Activated T-helper 2 cell treated with anti-CD3 and anti-CD28 coated beads, Interferon-gamma antibody, Interleukin-2, Interleukin-4, amounts not matched to agents 10 μg/mL and 5 μg/mL and 100 μg/mL, durations not matched to agents 14 hours and 24 hours and 36 hours (primary cell): ENCODE data around the gene RBFOX1. TPM values are rescaled to one million over a fixed set of nuclear protein-coding genes. Genes with fewer than 3 reads are reported as not detected.

Experiments
- DNase-seq: peaks from one replicate; pipeline ENCODE4 v3.0.0; 2021; ENCODE audit warnings: low spot score
- H3K27ac Mint-ChIP-seq: one replicate; pipeline ENCODE4 v1.8.0; 2021; ENCODE audit warnings: mixed read lengths
- H3K27me3 Mint-ChIP-seq: one replicate; pipeline ENCODE4 v1.8.0; 2021; ENCODE audit warnings: low read depth, mixed read lengths
- H3K36me3 Mint-ChIP-seq: one replicate; pipeline ENCODE4 v1.8.0; 2021; ENCODE audit warnings: low read depth, mixed read lengths
- H3K4me1 Mint-ChIP-seq: one replicate; pipeline ENCODE4 v1.8.0; 2021; ENCODE audit warnings: low read depth, mixed read lengths
- H3K4me3 Mint-ChIP-seq: one replicate; pipeline ENCODE4 v1.8.0; 2021; ENCODE audit warnings: low read depth, mild to moderate bottlenecking, moderate library complexity, mixed read lengths
- H3K9me3 Mint-ChIP-seq: one replicate; pipeline ENCODE4 v1.8.0; 2021; ENCODE audit warnings: mixed read lengths
- intact Hi-C: fragments of 100-400 bp; cut with micrococcal nuclease; formaldehyde crosslinking; loops from one replicate; pipeline ENCODE4 v1.15.1; 2023
- total RNA-seq: library from RNA; stranded (reverse); gene quantifications from 2 replicates; pipeline ENCODE4 v1.2.3, GENCODE V29; 2022

Gene RBFOX1
- total RNA-seq, 1 donor from 2014 or later = not detected

DNA sequence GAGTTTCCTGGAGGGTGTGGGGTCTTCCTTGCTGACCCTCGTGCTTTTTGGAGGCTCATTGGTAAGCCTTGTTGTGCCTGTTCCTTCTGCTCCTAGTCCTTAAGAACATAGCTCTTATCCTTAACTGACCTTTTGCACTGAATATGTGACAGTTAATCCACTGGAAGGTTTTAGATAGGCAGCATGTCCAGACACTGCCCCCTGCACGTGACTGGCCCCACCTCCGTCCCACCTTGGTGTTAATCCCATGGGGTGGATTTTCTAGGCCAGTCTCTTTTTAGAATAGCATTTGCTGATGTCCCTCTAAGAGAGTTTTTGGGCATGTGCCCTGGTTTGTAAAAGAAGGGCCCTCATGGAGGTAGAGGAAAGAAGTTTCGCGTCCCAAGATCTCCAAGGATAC is 58.3 kb downstream of the RBFOX1 start:
- Mint-ChIP-seq H3K27ac (no peak overlapping the region), H3K27me3 (no peaks in the 10 kb centered on the region), H3K4me3 (no peak overlapping the region), H3K36me3 (no peaks in the 10 kb centered on the region), H3K9me3 (peaks cover 68% of the 10 kb centered on the region), H3K4me1 (no peaks in the 10 kb centered on the region)
- intact Hi-C loops = no loop called here
- DNase-seq = no peak

DNA sequence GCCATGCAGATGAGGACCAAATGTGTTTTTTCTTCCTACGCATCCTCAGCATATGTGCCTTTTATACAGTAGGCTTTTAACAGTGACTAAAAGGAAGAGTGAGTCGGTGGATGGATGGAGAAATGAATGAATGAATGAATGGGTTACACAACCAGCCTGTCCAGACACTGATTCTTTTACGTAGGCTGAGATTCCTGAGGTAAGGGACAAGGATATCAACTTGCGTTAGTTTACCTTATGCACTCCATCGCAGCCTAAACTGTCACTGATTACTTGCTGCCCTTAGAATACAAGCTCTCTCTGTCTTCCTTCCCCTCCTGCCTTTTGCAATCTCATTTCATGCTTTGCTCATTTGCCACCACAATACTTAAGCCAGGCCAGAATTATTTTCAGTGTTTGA is 59.0 kb downstream of the RBFOX1 start:
- H3K36me3 Mint-ChIP-seq = no peaks in the 10 kb centered on the region
- H3K27ac Mint-ChIP-seq = no peak overlapping the region
- peaks cover 63% of the 10 kb centered on the region for H3K9me3 Mint-ChIP-seq
- no peak for DNase-seq
- no peaks in the 10 kb centered on the region for H3K27me3 Mint-ChIP-seq
- no peak overlapping the region for H3K4me3 Mint-ChIP-seq
- H3K4me1 Mint-ChIP-seq = no peaks in the 10 kb centered on the region
- intact Hi-C loops = no loop called here

DNA sequence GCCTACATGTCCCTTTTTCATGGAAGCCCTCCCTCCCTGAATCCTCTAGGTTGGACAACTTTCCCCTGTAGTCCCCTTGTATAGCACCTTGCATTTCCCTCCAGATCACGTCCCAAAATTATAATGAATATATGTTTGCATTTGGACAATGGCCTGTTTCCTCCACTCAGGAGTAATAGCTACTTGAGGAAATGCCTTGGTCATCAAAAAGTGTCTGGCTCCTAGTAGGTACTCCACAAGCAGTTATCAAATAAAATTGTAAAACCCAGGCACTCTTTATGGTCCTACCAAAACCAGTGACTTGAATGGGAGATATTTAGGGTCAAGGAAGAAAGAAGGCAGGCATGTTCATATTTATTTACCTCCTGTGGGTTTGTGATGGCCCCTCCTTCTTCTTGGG is 59.6 kb downstream of the RBFOX1 start:
- DNase-seq = no peak
- intact Hi-C loops = no loop called here
- no peak overlapping the region for H3K27ac Mint-ChIP-seq
- H3K27me3 Mint-ChIP-seq = no peaks in the 10 kb centered on the region
- no peaks in the 10 kb centered on the region for H3K4me1 Mint-ChIP-seq
- H3K36me3 Mint-ChIP-seq = no peaks in the 10 kb centered on the region
- peaks cover 60% of the 10 kb centered on the region for H3K9me3 Mint-ChIP-seq
- H3K4me3 Mint-ChIP-seq = no peak overlapping the region

- intact Hi-C loops = no loop called here
- Mint-ChIP-seq H3K27ac (no peak overlapping the region), H3K36me3 (no peaks in the 10 kb centered on the region), H3K4me3 (no peak overlapping the region), H3K9me3 (peaks cover 45% of the 10 kb centered on the region), H3K4me1 (no peaks in the 10 kb centered on the region), H3K27me3 (no peaks in the 10 kb centered on the region)
- no peak for DNase-seq
These were observed 61.0 kb downstream of the RBFOX1 start for GRCh38 chr16:7393680-7394079.

DNA sequence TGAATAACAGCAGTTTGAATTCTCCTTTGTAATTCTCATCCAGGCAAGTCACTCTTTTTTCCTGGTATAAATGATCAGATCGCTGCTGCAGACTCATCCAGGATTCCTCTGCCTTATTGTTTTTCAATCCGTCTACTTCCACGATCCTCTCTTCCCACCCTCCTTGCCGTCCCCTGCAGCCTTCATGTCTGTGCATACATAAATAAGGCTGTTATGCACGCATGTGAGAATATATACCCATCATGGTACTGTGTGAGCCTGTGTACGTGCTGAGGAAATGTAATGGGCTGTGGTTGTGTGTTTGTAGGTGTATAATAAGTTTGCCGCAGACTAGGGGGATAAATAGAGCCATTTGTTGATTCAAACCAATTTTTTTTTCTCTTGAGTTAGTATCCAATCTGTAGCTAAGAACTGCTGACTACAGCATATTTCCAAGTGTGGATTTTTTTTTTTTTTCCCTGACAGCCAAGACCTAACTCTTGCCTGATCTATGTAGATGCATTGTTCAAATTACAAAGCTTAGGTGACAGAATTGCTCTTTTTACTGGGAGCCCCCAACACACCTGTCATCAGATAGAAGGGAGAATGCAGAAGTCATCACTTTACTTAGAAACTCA is 62.2 kb downstream of the RBFOX1 start:
- Mint-ChIP-seq H3K27ac (no peak overlapping the region), H3K27me3 (no peaks in the 10 kb centered on the region), H3K4me3 (no peak overlapping the region), H3K36me3 (no peaks in the 10 kb centered on the region), H3K9me3 (peaks cover 41% of the 10 kb centered on the region), H3K4me1 (no peaks in the 10 kb centered on the region)
- intact Hi-C loops = no loop called here
- DNase-seq = no peak

DNA sequence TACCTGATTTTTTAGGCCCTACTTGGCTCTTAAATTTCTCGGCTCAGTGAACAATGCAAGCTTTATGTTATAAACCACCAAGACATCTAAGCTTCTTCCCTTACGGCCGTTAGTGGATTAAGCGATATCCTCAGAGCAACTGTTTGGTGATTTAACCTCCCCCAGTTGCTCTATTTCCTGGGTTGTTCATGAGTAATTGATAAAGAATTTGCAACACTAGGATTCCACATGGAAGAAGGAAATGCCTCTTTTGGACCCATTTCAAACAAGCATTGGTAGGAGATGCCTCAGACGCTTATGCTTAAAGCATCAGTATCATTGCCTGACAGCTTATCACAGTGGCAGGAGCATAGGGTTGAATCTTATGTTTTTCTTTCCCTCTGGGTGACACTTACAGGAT is 65.3 kb downstream of the RBFOX1 start:
- no peak overlapping the region for H3K27ac Mint-ChIP-seq
- DNase-seq = no peak
- H3K27me3 Mint-ChIP-seq = no peaks in the 10 kb centered on the region
- no peak overlapping the region for H3K4me3 Mint-ChIP-seq
- intact Hi-C loops = no loop called here
- H3K36me3 Mint-ChIP-seq = no peaks in the 10 kb centered on the region
- H3K4me1 Mint-ChIP-seq = no peaks in the 10 kb centered on the region
- H3K9me3 Mint-ChIP-seq = peaks cover 20% of the 10 kb centered on the region

- Mint-ChIP-seq H3K27ac (no peak overlapping the region), H3K9me3 (peaks cover 22% of the 10 kb centered on the region), H3K4me1 (no peaks in the 10 kb centered on the region), H3K36me3 (no peaks in the 10 kb centered on the region), H3K4me3 (no peak overlapping the region), H3K27me3 (no peaks in the 10 kb centered on the region)
- intact Hi-C loops = no loop called here
- DNase-seq = no peak
These were observed 65.9 kb downstream of the RBFOX1 start for GRCh38 chr16:7398536-7398935.

GRCh38 chr16:7399296-7399695 is 66.7 kb downstream of the RBFOX1 start:
- Mint-ChIP-seq H3K9me3 (peaks cover 20% of the 10 kb centered on the region), H3K4me3 (no peak overlapping the region), H3K27me3 (no peaks in the 10 kb centered on the region), H3K4me1 (no peaks in the 10 kb centered on the region), H3K27ac (no peak overlapping the region), H3K36me3 (no peaks in the 10 kb centered on the region)
- DNase-seq = no peak
- intact Hi-C loops = no loop called here

GRCh38 chr16:7400117-7400890 is 67.7 kb downstream of the RBFOX1 start:
- Mint-ChIP-seq H3K36me3 (no peaks in the 10 kb centered on the region), H3K4me3 (no peak overlapping the region), H3K27me3 (no peaks in the 10 kb centered on the region), H3K9me3 (peaks cover 13% of the 10 kb centered on the region), H3K4me1 (no peaks in the 10 kb centered on the region), H3K27ac (no peak overlapping the region)
- DNase-seq = no peak
- intact Hi-C loops = no loop called here

GRCh38 chr16:7404217-7404616 is 71.6 kb downstream of the RBFOX1 start:
- intact Hi-C loops = no loop called here
- H3K4me1 Mint-ChIP-seq = no peaks in the 10 kb centered on the region
- H3K36me3 Mint-ChIP-seq = no peaks in the 10 kb centered on the region

DNA sequence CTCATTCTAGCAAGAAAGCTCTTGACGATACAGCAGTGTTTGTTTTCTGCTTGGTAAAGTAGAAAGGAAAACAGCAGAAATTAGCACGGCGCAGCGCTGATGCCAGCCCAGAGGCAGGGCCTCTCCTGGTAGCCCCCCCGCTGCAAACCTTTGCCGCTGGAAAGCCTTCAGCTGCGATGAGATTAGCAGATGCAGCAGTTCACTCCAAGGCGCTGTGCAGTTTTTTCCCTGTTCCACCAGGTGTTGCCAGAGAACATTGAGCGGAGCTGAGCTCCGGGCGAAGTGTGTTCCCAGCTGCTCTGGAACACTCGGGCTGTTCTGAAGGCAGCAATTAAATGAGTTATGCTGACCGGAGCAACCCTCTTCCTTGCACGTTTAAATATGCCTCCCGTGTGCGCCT is 72.5 kb downstream of the RBFOX1 start:
- intact Hi-C loops = no loop called here
- peaks cover 39% of the 10 kb centered on the region for H3K9me3 Mint-ChIP-seq
- no peaks in the 10 kb centered on the region for H3K36me3 Mint-ChIP-seq
- no peak overlapping the region for H3K27ac Mint-ChIP-seq
- H3K4me1 Mint-ChIP-seq = no peaks in the 10 kb centered on the region
- H3K27me3 Mint-ChIP-seq = no peaks in the 10 kb centered on the region
- DNase-seq = no peak
- no peak overlapping the region for H3K4me3 Mint-ChIP-seq

More at GRCh38 chr16:7404217-7404616, 71.6 kb downstream of the RBFOX1 start:
- H3K27ac Mint-ChIP-seq = no peak overlapping the region
- H3K9me3 Mint-ChIP-seq = peaks cover 37% of the 10 kb centered on the region
- DNase-seq = no peak
- H3K27me3 Mint-ChIP-seq = no peaks in the 10 kb centered on the region
- H3K4me3 Mint-ChIP-seq = no peak overlapping the region

GRCh38 chr16:7408700-7409365 is 76.2 kb downstream of the RBFOX1 start:
- Mint-ChIP-seq H3K27ac (no peak overlapping the region), H3K9me3 (peaks cover 44% of the 10 kb centered on the region), H3K27me3 (no peaks in the 10 kb centered on the region), H3K36me3 (no peaks in the 10 kb centered on the region), H3K4me3 (no peak overlapping the region), H3K4me1 (no peaks in the 10 kb centered on the region)
- DNase-seq = no peak
- intact Hi-C loops = no loop called here

- H3K4me1 Mint-ChIP-seq = no peaks in the 10 kb centered on the region
- intact Hi-C loops = no loop called here
These were observed 86.8 kb downstream of the RBFOX1 start for GRCh38 chr16:7419441-7419840.

More at GRCh38 chr16:7419441-7419840, 86.8 kb downstream of the RBFOX1 start:
- Mint-ChIP-seq H3K27ac (no peak overlapping the region), H3K4me3 (no peak overlapping the region), H3K36me3 (no peaks in the 10 kb centered on the region), H3K9me3 (peaks cover 46% of the 10 kb centered on the region), H3K27me3 (no peaks in the 10 kb centered on the region)
- no peak for DNase-seq
